Gastrocnemius medialis (tissue), 4 donors: ENCODE data around the gene PRDX1.

Source experiments
- CTCF ChIP-seq, 5 experiments: fragments of 450-650 bp in 3 of 5; fragments of 200-600 bp in 2 of 5; sonication (generic) in 2 of 5; IDR thresholded peaks in 4 of 5; conservative IDR thresholded peaks in 1 of 5; 1 replicate in 4 of 5; 2 replicates in 1 of 5; pipeline ENCODE4 v1.5.1; 2016 to 2019; ENCODE audit warnings: antibody characterized with exemption in 5 of 5, mild to moderate bottlenecking in 3 of 5, moderate library complexity in 3 of 5
- POLR2A ChIP-seq, 2 donors: fragments of 450-650 bp; IDR thresholded peaks; one replicate each; pipeline ENCODE4 v1.6.1; 2017; ENCODE audit warnings: antibody characterized with exemption in 2 of 2, mild to moderate bottlenecking in 2 of 2, moderate library complexity in 2 of 2

GRCh38 chr1:45542591-45542990, 20.9 kb upstream of the PRDX1 start:
- TF ChIP-seq CTCF (IDR thresholded peaks at IDR 0.05 in 4 of 5, conservative IDR thresholded peaks at IDR 0.05 in 1 of 5) (no peak), POLR2A (IDR thresholded peaks at IDR 0.05) (no peak)
